ENCODE measurements around the gene ERFL.

GRCh38 chr19:41859618-41860418 is 68.4 kb downstream of the ERFL start, which contains the start of gene RPS19:
- TF ChIP-seq SUZ12 (IDR thresholded peaks at IDR 0.05; ENCODE audit: extremely low read depth, insufficient read depth, insufficient read length) (no peak), YY1 (IDR thresholded peaks at IDR 0.05; ENCODE audit: insufficient read depth, insufficient read length) (no peak), ZNF274 (IDR thresholded peaks at IDR 0.05; ENCODE audit: low read depth, low read length) (no peak)

Data from NT2/D1 (cell line).